GM23248 (cell line): ENCODE results near the gene SLC9C1.

Source experiments
- EZH2 ChIP-seq: fragments of 200-600 bp; sonication (generic); IDR thresholded peaks from 2 replicates; pipeline ENCODE4 v1.6.1; 2018; ENCODE audit warnings: antibody characterized with exemption, mild to moderate bottlenecking; ENCODE audit not compliant: insufficient read depth, poor library complexity, severe bottlenecking
- EZH2phosphoT487 ChIP-seq: fragments of 200-600 bp; sonication (generic); IDR thresholded peaks from 2 replicates; pipeline ENCODE4 v1.6.1; 2018; ENCODE audit warnings: antibody characterized with exemption, moderate library complexity, mild to moderate bottlenecking, low read depth; ENCODE audit not compliant: insufficient read depth

GRCh38 chr3:112199622-112200316, 94.2 kb downstream of the SLC9C1 start:
- TF ChIP-seq EZH2phosphoT487 (no peak), EZH2 (no peak)
